SH-SY5Y (cell line): ENCODE results near the gene WDFY4.

ENCODE experiments used
- GATA2 ChIP-seq: IDR thresholded peaks from 2 replicates; pipeline ENCODE4 v1.6.1; 2011; ENCODE audit warnings: mild to moderate bottlenecking, low read depth, low read length
- GATA3 ChIP-seq: IDR thresholded peaks from 2 replicates; pipeline ENCODE4 v1.6.1; 2011; ENCODE audit warnings: low read depth, mild to moderate bottlenecking, low read length, moderate library complexity

- no peak for TF ChIP-seq GATA2
- TF ChIP-seq GATA3, result no peak
These were observed 299.1 kb downstream of the WDFY4 start for GRCh38 chr10:48983648-48984351.
